ENCODE results near the gene UNC13B.
"Not testable (repeated sequence)": the region's sequence is repeated elsewhere in the genome, so short reads cannot be mapped to it uniquely, and the experiment has no call there.

The UNC13B gene

DNA sequence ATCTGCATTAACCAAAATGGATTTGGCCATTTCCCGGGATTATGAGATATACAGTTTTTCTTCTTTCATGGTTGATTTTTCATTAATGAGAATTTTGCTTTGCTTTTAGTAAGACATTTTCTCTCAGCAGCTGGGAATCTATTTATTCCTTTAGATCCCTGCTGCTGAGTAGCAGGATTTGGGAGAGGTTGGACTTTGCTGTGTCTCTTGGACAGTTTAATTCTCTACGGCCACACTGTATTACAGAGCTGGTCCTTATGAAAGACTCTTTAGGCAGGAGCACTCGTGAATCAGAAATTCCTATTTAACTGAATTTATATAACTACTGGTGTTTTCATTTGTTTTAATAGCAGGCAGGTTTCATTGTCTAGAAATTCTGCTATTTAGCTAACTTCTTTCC is 1.6 kb downstream of the UNC13B start:
- peak in 2 of 14 donors; percentile 3 to 22 for DNase-seq

DNA sequence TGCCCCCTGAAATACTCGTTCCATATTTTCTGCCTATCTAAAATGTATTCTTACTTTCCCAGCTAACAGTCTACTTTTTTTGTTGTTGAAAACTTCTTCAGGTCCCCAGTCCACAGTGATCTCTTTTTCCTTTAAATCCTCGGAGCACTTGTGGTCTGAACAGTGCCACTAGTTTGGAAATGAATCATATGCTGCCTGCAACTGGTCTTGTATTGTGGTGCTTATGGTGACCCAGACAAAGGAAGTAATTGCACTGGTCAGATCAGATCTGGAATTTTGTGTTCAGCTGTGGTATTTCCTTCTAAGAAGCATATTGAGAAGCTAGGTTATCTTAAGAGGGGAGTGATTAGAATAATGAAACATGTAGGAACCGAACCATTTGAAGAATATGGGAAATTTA is 2.9 kb downstream of the UNC13B start:
- no peak for DNase-seq

DNA sequence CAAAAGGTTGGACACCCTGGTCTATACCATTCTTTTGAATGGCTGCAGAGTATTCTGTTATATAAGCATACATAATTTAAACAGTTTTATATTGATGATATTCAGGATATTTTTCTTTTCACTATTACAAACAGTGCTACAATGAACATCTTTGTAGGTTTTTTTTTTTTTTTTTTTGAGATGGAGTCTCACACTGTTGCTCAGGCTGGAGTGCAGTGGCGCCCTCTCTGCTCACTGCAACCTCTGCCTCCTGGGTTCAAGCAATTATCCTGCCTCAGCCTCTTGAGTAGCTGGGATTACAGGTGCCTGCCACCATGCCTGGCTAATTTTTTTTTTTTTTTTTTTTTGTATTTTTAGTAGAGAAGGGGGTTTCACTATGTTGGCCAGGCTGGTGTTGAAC is 5.6 kb downstream of the UNC13B start:
- DNase-seq: not testable (repeated sequence)

DNA sequence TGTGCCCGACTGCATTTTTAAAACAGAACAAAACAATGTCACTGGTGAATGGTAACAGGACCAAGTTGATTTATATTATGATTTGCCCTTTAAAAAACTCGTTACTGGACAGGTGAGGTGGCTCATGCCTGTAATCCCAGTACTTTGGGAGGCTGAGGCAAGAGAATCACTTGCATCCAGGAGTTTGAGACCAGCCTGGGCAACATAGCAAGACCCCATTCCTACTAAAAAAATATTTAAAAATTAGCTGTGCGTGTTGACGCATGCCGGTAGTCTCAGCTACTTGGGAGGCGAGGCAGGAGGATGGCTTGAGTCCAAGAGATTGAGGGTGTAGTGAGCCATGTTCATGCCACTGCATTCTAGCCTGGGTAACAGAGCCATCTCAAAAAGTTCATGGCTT is 7.2 kb downstream of the UNC13B start:
- no peak for DNase-seq

DNA sequence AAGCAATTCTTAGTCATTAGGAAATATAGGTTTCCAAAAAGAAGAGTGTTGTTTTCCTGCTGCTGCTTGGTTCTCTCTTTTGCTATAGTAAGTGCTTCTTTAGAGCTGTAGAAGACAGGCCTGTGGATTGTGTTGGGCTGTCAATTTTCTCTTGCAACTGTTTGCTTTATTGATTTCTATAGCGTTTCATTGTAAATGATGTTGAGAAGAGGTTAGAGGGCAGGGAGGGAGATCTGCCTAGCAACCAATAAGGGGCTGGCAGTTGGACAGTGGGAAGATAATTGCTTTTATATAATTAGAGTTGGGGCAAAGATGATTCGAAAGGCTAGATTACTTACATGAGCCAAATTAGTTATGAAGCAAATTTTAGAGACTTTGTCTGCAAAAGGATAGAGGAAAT is 11.1 kb downstream of the UNC13B start:
- no peak for DNase-seq

DNA sequence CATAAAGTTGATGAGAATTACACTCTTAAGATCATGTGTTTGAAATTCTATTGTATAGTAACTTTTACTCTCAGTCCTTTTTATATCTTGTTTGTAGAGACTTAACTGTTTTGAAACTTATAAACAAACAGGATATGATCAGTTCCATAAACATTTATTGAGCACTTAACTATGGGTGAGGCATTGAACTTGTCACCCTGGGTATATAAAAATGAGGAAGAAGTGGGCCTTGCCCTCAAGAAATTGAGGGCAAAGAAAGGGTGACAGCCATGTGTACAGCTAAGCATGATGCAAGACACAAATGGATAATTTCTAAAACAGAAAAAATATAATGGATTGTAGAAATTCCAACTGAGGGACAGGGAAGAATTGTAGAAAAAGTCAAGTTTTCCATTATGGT is 15.7 kb downstream of the UNC13B start:
- no peak for DNase-seq

DNA sequence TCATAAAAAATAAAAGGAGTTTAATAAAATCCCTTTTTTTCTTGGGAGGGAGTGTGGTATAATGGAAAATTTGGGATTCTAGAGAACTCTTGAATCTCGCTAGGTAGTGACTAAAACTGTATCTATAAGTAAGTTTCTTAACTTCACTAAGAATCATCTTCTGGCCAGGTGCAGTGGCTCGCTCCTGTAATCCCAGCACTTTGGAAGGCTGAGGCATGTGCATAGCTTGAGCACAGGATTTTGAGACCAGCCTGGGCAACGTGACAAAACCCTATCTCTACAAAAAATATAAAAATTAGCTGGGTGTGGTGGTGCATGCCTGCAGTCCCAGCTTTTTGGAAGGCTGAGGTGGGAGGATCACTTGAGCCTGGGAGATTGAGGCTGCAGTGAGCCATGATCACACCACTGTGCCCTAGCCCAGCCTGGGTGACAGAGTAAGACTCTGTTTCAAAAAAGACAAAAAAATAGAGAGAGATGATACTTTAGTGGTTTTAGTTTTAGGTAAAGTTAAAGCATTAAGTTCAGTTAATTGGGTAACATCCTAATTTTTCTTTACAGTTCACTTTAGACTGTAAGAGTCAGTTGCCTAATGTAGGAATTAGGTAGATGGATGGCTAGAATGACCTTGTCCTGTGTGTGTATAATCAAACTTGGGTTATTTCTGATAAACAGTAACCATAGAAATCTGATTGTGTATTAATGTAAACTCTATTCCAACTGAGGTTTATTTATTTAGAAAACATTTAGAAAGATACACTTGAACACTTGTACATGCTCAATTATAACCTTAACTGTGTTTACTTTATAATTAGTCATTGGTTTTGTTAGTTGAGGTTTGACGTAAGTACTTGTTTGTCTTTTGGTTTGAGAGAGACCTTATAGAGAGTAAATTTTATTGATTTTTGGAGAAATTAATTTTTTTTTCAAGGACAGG is 17.8 kb downstream of the UNC13B start:
- no peak for DNase-seq

DNA sequence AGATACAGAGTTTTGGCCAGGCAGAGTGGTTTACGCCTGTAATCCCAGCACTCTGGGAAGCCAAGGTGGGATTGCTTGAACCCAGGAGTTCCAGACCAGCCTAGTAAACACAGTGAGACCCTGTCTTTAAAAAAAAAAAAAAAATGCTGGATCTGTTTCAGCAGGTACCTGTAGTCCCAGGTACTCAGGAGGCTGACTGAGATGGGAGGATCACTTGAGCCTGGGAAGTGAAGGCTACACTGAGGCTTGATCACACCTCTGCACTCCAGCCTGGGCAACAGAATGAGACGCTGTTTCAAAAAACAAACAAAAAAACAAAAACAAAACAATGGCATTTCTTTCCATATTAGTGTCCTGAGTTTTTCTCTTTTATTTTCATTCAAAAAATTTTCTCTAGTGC is 19.0 kb downstream of the UNC13B start:
- no peak for DNase-seq

DNA sequence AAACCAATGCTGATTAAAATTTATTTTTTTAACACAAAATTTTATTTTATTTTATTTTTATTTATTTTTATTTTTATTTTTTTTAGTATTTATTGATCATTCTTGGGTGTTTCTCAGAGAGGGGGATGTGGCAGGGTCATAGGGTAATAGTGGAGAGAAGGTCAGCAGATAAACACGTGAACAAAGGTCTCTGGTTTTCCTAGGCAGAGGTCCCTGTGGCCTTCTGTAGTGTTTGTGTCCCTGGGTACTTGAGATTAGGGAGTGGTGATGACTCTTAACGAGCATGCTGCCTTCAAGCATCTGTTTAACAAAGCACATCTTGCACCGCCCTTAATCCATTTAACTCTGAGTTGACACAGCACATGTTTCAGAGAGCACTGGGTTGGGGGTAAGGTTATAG is 20.6 kb downstream of the UNC13B start:
- not testable (repeated sequence) for DNase-seq

DNA sequence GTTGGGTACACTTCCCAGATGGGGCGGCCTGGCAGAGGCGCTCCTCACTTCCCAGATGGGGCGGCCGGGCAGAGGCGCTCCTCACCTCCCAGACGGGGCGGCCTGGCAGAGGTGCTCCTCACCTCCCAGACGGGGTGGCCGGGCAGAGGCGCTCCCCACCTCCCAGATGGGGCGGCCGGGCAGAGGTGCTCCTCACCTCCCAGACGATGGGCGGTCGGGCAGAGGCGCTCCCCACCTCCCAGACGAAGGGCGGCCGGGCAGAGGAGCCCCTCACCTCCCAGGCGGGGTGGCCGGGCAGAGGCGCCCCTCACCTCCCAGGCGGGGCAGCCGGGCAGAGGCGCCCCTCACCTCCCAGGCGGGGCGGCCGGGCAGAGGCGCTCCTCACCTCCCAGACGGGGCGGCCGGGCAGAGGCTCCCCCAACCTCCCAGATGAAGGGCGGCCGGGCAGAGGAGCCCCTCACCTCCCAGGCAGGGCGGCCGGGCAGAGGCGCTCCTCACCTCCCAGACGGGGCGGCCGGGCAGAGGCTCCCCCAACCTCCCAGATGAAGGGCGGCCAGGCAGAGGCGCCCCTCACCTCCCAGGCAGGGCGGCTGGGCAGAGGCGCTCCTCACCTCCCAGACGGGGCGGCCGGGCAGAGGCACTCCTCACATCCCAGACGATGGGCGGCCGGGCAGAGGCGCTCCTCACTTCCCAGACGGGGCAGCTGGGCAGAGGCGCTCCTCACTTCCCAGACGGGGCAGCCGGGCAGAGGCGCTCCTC is 21.4 kb downstream of the UNC13B start:
- DNase-seq: not testable (repeated sequence)

DNA sequence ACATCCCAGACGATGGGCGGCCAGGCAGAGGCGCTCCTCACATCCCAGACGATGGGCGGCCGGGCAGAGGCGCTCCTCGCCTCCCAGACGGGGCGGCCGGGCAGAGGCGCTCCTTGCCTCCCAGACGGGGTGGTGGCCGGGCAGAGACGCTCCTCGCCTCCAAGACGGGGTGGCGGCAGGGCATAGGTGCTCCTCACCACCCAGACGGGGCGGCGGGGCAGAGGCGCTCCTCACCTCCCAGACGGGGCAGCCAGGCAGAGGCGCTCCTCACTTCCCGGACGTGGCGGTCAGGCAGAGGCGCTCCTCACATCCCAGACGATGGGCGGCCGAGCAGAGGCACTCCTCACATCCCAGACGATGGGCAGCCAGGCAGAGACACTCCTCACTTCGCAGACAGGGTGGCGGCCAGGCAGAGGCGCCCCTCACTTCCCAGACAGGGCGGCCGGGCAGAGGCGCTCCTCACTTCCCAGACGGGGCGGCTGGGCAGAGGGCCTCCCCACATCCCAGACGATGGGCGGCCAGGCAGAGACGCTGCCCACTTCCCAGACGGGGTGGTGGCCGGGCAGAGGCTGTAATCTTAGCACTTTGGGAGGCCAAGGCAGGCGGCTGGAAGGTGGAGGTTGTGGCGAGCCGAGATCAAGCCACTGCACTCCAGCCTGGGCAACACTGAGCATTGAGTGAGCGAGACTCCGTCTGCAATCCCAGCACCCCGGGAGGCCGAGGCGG is 22.1 kb downstream of the UNC13B start:
- DNase-seq: not testable (repeated sequence)

DNA sequence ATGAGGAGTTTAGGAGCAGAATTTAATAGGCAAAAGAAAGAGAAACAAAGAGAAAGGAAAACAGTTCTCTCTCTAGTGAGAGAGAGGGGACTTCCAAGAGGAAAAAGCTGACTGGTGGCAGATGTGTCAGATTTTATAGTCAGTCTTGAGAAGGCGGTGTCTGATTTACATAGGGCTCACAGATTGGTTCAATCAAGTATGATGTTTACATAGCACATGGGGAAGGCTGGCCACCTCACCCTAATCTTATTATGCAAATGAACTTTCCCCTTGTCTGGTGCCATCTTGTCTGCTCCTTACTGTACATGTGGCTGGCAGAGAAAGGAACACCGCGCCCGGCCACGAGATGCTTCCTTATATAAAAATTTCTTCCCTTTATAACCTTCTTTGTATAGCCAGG is 24.7 kb downstream of the UNC13B start:
- DNase-seq: no peak

DNA sequence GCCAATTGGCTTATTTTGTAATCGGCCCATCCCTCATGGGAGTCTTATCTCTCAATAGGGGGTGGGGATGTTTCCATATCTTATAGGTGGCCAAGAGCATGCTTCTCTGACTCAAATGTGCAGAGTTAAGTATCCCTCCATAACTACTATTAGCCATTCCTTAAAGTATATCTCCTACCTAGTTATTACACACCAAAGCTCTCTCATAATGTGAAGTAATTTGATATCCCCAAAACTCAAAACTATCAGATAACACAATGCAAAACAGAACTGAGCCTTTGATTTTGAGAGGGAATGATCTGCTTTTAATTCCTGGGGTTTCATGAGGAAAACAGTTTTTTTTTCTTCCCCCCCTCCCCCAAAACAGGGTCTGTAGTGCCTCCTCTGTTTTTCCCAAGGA is 28.4 kb downstream of the UNC13B start:
- DNase-seq: no peak

DNA sequence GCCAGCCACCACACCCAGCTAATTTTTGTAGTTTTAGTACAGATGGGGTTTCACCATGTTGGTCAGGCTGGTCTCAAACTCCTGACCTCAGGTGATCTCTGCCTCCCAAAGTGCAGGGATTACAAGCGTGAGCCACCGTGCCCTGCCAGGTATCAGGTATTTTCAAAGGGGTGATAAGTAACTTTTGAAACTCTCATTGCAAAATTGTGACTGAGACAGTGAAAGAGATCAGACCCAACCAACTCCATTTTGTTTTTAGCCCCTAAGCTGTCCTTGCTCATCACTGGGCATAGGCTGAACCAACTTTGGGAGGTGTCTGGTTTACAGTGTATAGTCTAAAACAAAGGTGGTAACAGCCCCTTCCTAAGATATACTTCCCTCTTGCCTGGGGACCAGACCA is 29.3 kb downstream of the UNC13B start:
- DNase-seq: no peak

DNA sequence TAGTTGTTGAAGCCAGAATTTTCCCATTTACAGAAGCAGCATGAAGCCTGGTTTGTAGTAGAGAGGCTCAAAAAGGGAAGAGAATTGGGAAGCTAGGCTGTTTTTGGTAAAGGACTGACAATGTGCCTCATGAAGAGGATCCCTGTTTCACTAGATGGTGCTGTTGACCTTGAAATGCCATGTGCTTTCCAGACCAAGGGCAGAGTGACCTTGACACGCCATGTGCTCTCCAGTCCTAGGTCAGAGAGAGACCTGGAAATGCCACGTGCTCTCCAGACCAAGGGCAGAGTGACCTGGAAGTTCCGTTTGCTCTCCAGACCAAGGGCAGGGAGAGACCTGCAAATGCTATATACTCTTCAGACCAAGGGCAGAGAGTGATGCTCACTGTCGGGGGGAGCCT is 32.0 kb downstream of the UNC13B start:
- DNase-seq: no peak

DNA sequence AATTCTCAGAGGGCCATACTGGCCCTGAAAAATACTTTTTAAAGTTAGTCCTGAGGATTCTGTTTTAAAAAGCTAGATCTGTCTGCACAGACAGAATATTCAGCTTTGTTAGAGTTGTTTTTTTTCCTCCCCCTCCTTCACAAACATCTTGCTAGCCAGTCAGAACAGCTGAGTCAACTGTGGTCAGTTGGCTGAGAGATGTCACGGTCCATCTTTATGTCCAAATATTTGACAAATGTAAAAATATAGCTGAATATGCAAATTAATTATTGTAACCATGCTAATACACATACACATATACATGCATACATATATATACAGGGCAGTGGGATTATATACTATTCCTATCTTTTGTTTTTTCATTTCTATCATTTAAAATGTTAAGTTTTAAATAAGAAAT is 33.9 kb downstream of the UNC13B start:
- DNase-seq: no peak

DNA sequence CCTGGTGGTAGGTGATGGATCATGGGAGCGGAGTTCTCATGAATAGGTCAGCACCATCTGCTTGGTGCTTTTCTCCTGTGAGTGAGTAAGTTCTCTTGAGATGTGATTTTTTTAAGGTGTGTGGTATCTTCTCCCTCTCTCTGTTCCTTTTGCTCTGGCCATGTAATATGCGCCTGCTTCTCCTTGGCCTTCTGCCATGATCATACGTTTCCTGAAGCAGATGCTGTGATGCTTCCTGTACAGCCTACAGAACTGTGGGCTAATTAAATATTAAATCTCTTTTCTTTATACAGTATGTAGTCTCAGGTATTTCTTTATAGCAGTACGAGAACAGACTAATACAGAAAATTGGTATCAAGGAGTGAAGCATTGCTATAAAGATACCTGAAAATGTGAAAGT is 36.4 kb downstream of the UNC13B start:
- no peak for DNase-seq

DNA sequence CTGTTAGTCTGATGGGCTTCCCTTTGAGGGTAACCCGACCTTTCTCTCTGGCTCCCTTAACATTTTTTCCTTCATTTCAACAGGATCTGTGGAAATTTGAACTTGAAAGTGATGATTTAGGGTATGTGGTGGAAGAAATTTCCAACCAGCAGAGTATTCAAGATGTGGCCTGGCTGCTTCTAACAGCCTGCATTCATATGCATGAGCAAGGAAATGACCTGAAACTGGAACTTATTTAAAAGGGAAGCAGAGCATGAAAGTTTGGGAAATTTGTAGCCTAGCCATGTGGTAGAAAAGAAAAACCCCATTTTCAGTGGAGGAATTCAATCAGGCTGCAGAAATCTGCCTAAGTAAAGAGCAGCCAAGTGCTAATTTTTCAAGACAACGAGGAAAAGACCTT is 41.7 kb downstream of the UNC13B start:
- no peak for DNase-seq

DNA sequence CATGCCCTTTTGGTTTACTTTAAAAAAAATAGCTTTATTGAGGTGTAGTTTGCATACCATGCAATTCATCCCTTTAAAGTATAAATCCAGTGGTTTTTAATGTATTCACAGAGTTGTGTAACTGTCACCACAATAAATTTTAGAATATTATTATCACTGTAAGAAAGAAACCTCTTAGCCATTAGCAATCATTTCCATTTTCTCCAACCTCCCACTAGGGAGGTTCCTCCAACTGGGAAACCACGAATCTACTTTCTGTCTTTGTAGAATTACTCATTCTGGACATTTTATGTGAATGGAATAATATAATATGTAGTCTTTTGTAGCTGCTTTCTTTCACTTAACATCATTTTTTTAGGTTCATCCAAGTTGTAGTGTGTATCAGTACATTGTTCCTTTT is 43.5 kb downstream of the UNC13B start:
- no peak for DNase-seq

DNA sequence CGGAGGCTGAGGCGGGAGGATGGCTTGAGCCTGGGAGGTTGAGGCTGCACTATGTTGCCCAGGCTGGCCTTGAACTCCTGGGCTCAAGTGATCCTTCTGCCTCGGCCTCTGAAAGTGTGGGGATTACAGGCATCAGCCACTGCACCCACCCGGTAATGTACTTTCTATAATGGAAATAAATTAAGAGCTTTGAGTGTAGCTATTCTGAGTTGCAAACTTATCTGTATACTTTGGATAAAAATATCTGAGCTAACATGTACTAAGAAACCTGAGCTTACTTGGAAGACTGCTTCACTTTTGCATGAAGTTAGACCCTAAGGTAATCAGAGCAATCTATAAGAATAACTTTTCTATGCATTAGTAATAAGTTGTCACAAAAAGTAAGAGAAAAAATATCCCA is 50.0 kb downstream of the UNC13B start:
- DNase-seq: no peak

DNA sequence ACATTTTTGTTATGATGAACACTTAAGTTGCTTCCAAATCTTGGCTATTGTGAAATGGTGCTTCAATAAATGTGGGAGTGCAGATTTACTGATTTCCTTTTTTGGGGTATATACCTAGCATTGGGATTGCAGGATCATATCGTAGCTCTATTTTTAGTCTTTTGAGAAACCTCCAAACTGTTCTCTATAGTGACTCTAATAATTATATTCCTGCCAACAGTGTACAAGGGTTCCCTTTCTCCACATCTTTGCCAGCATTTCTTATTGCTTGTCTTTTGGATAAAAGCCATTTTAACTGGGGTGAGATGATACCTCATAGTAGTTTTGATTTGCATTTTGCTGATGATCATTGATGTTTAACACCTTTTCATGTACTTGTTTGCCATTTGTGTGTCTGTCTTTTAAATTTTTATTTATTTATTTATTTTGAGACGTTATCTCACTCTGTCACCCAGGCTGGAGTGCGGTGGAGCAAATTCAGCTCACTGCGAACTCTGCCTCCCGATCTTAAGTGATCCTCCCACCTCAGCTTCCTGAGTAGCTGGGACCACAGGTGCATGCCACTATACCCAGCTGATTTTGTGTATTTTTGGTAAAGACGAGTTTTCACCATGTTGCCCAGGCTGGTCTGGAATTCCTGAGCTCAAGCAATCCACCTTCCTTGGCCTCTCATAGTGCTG is 59.0 kb downstream of the UNC13B start:
- no peak for DNase-seq

DNA sequence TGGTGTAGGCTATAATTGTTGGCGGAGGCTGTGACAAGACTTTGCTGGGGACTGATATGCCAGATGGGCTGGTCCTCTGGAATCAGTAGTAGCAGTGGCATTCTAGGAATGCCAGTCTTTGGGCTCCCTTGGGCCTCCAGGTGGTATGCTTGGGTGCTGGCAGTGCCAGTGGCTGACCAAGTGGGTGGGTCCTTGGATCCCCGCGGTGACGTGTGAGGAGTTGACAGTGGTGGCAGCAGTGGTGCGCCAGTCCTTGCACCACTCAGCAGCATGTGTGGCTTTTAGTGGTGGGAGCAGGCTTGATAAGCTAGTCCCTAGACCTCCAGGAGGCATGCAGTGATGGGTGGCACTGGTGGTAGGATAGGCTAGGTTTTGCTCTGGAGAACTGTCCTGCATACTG is 63.9 kb downstream of the UNC13B start:
- DNase-seq: no peak

DNA sequence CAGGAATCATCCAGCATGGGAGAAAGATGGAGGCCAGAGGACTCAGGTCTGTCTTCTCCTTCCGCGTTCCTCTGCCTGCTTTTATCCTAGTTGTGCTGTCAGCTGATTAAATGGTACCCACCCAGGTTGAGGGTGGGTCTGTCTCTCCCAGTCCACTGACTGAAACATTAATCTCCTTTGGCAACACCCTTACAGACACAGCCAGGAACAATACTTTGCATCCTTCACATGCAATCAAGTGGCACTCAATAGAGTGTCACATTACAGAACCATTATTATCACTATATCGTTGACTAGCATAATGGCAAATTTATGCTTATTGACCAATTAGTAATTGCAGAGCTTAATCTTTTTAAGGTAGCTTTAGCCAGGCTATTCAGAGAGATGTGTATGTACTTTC is 64.8 kb downstream of the UNC13B start:
- no peak for DNase-seq
